Measurements from ENCODE around the gene FRYL.
"Not testable (repeated sequence)": the region's sequence is repeated elsewhere in the genome, so short reads cannot be mapped to it uniquely, and the experiment has no call there.

Gene FRYL

GRCh38 chr4:48727666-48728459 lies 52.2 kb downstream of the FRYL start:
- Histone ChIP-seq H3K27me3 (replicated peaks; ENCODE audit: control insufficient read depth, insufficient read depth, low read length) (no peaks in the 10 kb centered on the region), H3K36me3 (ENCODE audit: control insufficient read depth, insufficient read depth, low read length) (no peaks in the 10 kb centered on the region), H3K4me3 (replicated peaks; ENCODE audit: low read depth, low read length) (no peak overlapping the region)
- TF ChIP-seq CTCF (IDR thresholded peaks at IDR 0.05; ENCODE audit: insufficient read depth, low read length, poor library complexity, severe bottlenecking): no peak
- DNase-seq (ENCODE audit: extremely low read depth, insufficient read length): no peak

- no peak overlapping the region for H3K4me3 ChIP-seq (replicated peaks; ENCODE audit: low read depth, low read length)
- no peaks in the 10 kb centered on the region for H3K36me3 ChIP-seq (ENCODE audit: control insufficient read depth, insufficient read depth, low read length)
- no peak for TF ChIP-seq CTCF (IDR thresholded peaks at IDR 0.05; ENCODE audit: insufficient read depth, low read length, poor library complexity, severe bottlenecking)
- DNase-seq (ENCODE audit: extremely low read depth, insufficient read length): no peak
- no peaks in the 10 kb centered on the region for H3K27me3 ChIP-seq (replicated peaks; ENCODE audit: control insufficient read depth, insufficient read depth, low read length)
Measured at GRCh38 chr4:48725414-48725813, 54.7 kb downstream of the FRYL start.

- H3K27me3 ChIP-seq (replicated peaks; ENCODE audit: control insufficient read depth, insufficient read depth, low read length): no peaks in the 10 kb centered on the region
- H3K36me3 ChIP-seq (ENCODE audit: control insufficient read depth, insufficient read depth, low read length): no peaks in the 10 kb centered on the region
- DNase-seq (ENCODE audit: extremely low read depth, insufficient read length): no peak
- no peak for TF ChIP-seq CTCF (IDR thresholded peaks at IDR 0.05; ENCODE audit: insufficient read depth, low read length, poor library complexity, severe bottlenecking)
- H3K4me3 ChIP-seq (replicated peaks; ENCODE audit: low read depth, low read length): no peak overlapping the region
Measured at GRCh38 chr4:48722509-48723446, 57.3 kb downstream of the FRYL start.

- no peak for TF ChIP-seq CTCF (IDR thresholded peaks at IDR 0.05; ENCODE audit: insufficient read depth, low read length, poor library complexity, severe bottlenecking)
- DNase-seq (ENCODE audit: extremely low read depth, insufficient read length): no peak
- H3K27me3 ChIP-seq (replicated peaks; ENCODE audit: control insufficient read depth, insufficient read depth, low read length): no peaks in the 10 kb centered on the region
- no peaks in the 10 kb centered on the region for H3K36me3 ChIP-seq (ENCODE audit: control insufficient read depth, insufficient read depth, low read length)
- no peak overlapping the region for H3K4me3 ChIP-seq (replicated peaks; ENCODE audit: low read depth, low read length)
Measured at GRCh38 chr4:48720459-48720858, 59.6 kb downstream of the FRYL start.

GRCh38 chr4:48718818-48719465 lies 61.1 kb downstream of the FRYL start:
- no peaks in the 10 kb centered on the region for H3K27me3 ChIP-seq (replicated peaks; ENCODE audit: control insufficient read depth, insufficient read depth, low read length)
- TF ChIP-seq CTCF (IDR thresholded peaks at IDR 0.05; ENCODE audit: insufficient read depth, low read length, poor library complexity, severe bottlenecking): no peak
- no peak overlapping the region for H3K4me3 ChIP-seq (replicated peaks; ENCODE audit: low read depth, low read length)
- no peak for DNase-seq (ENCODE audit: extremely low read depth, insufficient read length)
- no peaks in the 10 kb centered on the region for H3K36me3 ChIP-seq (ENCODE audit: control insufficient read depth, insufficient read depth, low read length)

- not testable (repeated sequence) for H3K27me3 ChIP-seq (replicated peaks; ENCODE audit: control insufficient read depth, insufficient read depth, low read length); DNase-seq (ENCODE audit: extremely low read depth, insufficient read length); H3K36me3 ChIP-seq (ENCODE audit: control insufficient read depth, insufficient read depth, low read length); H3K4me3 ChIP-seq (replicated peaks; ENCODE audit: low read depth, low read length)
Measured at GRCh38 chr4:48716285-48716684, 63.8 kb downstream of the FRYL start.

Measured in GM06990 (cell line).